HCT116 (cell line): ENCODE results near the gene CD3D. TPM values are rescaled to one million over a fixed set of nuclear protein-coding genes. Genes with fewer than 3 reads are reported as not detected.

ENCODE experiments used
- ATAC-seq: fragments of 200-7000 bp; cut with Tn5 transposase; 2 replicates; pipeline ENCODE4 v1.9.1; 2020; ENCODE audit warnings: mild to moderate bottlenecking, moderate library complexity
- BruUV-seq: library from RNA; stranded (reverse); fragments of 400-500 nt; replicated peaks from 2 replicates; lab custom pipeline; 2021; lab: Mats Ljungman, UMichigan
- CTCF ChIA-PET: fragments of 300-600 bp; sonication (Branson Sonifier 250); formaldehyde crosslinking; loops from one replicate; lab custom pipeline; 2021; ENCODE audit warnings: antibody characterized with exemption; lab: Charles Lee
- POLR2A ChIA-PET: fragments of 300-600, 350-600 bp; sonication (Branson Sonifier 250); formaldehyde crosslinking; loops from one replicate; lab custom pipeline; 2021; ENCODE audit warnings: antibody characterized with exemption; lab: Charles Lee
- RAD21 ChIA-PET, 2 experiments: fragments of 300-600 bp; sonication (Branson Sonifier 250); formaldehyde crosslinking; loops; one replicate each; lab custom pipeline; 2023; ENCODE audit warnings: low total read pairs in 2 of 2; ENCODE audit not compliant: uncharacterized antibody in 2 of 2, unreplicated experiment in 2 of 2, low non-redundant PET in 1 of 2; lab: Charles Lee
- DNase-seq: peaks from one replicate; pipeline ENCODE4 v3.0.0-alpha.2; 2010; ENCODE audit warnings: low read depth, low spot score
- H2AFZ ChIP-seq: fragments of 200-600 bp; shearing (Covaris generic), sonication (generic); 2 replicates; pipeline ENCODE4 v1.6.1; 2017; ENCODE audit warnings: low read depth, mixed run types, mixed read lengths, antibody characterized with exemption, low read length; ENCODE audit not compliant: poor library complexity, severe bottlenecking
- H3K27ac ChIP-seq: 2 replicates; pipeline ENCODE4 v1.5.1; 2012; ENCODE audit warnings: low read depth, low read length
- H3K27me3 ChIP-seq: fragments of 200-600 bp; sonication (generic); 2 replicates; pipeline ENCODE4 v1.6.1; 2016; ENCODE audit warnings: mixed run types, low read length, mixed read lengths; ENCODE audit not compliant: insufficient read depth
- H3K36me3 ChIP-seq, 2 experiments: fragments of 200-500 bp in 1 of 2; fragments of 200-600 bp in 1 of 2; sonication (Bioruptor generic) in 1 of 2; sonication (generic) in 1 of 2; 2 replicates each; pipeline versions ENCODE4 v1.5.1 to v1.6.1; 2014 to 2016; ENCODE audit warnings: low read length in 2 of 2, inconsistent platforms in 1 of 2, mixed read lengths in 1 of 2, mixed run types in 1 of 2; ENCODE audit not compliant: insufficient read depth in 2 of 2, control insufficient read depth in 1 of 2
- H3K4me1 ChIP-seq, 2 experiments: fragments of 200-600 bp in 1 of 2; sonication (generic) in 1 of 2; 2 replicates each; pipeline versions ENCODE4 v1.5.1 to v1.6.1; 2012 to 2017; ENCODE audit warnings: low read length in 2 of 2, inconsistent platforms in 1 of 2, mild to moderate bottlenecking in 1 of 2, mixed read lengths in 1 of 2, mixed run types in 1 of 2, moderate library complexity in 1 of 2; ENCODE audit not compliant: insufficient read depth in 2 of 2, control insufficient read depth in 1 of 2
- H3K4me2 ChIP-seq: fragments of 200-600 bp; sonication (generic); 2 replicates; pipeline ENCODE4 v1.6.1; 2017; ENCODE audit warnings: mixed run types, low read length, mixed read lengths
- H3K4me3 ChIP-seq, 2 experiments: fragments of 200-600 bp in 1 of 2; sonication (generic) in 1 of 2; replicated peaks in 1 of 2; 2 replicates each; pipeline ENCODE4 v1.5.1; 2011 to 2016; ENCODE audit warnings: low read length in 2 of 2, control low read depth in 1 of 2, low read depth in 1 of 2, mild to moderate bottlenecking in 1 of 2, mixed read lengths in 1 of 2, mixed run types in 1 of 2
- H3K79me2 ChIP-seq: fragments of 200-600 bp; sonication (generic); 2 replicates; pipeline ENCODE4 v1.6.1; 2017; ENCODE audit warnings: mild to moderate bottlenecking, mixed run types, low read length, moderate library complexity, mixed read lengths; ENCODE audit not compliant: insufficient read depth
- H3K9ac ChIP-seq: fragments of 200-600 bp; sonication (generic); 2 replicates; pipeline ENCODE4 v1.6.1; 2016; ENCODE audit warnings: low read length, mixed read lengths
- H3K9me2 ChIP-seq: fragments of 200-600 bp; sonication (generic), shearing (Covaris generic); 2 replicates; pipeline ENCODE4 v1.6.1; 2017; ENCODE audit warnings: mixed run types, mild to moderate bottlenecking, moderate library complexity; ENCODE audit not compliant: insufficient read depth
- H3K9me3 ChIP-seq, 2 experiments: fragments of 200-500 bp in 1 of 2; fragments of 200-600 bp in 1 of 2; sonication (Bioruptor generic) in 1 of 2; sonication (generic) in 1 of 2; 2 replicates each; pipeline ENCODE4 v1.6.1; 2014 to 2017; ENCODE audit warnings: low read length in 2 of 2, mixed read lengths in 2 of 2, inconsistent platforms in 1 of 2, low read depth in 1 of 2, mild to moderate bottlenecking in 1 of 2, mixed run types in 1 of 2, moderate library complexity in 1 of 2; ENCODE audit not compliant: control insufficient read depth in 1 of 2, insufficient read depth in 1 of 2
- H4K20me1 ChIP-seq: fragments of 200-600 bp; sonication (generic), shearing (Covaris generic); 2 replicates; pipeline ENCODE4 v1.6.1; 2017; ENCODE audit warnings: mixed run types, mild to moderate bottlenecking, moderate library complexity; ENCODE audit not compliant: insufficient read depth
- EGR1 ChIP-seq: IDR thresholded peaks from 2 replicates; pipeline ENCODE4 v1.6.1; 2012; ENCODE audit warnings: low read depth
- JUND ChIP-seq: IDR thresholded peaks from 2 replicates; pipeline ENCODE4 v1.6.1; 2012
- SP1 ChIP-seq: IDR thresholded peaks from 2 replicates; pipeline ENCODE4 v1.6.1; 2012; ENCODE audit warnings: low read depth
- intact Hi-C: fragments of 100-400 bp; cut with micrococcal nuclease; formaldehyde crosslinking; loops from 2 replicates; pipeline ENCODE4 v1.10.0; 2022
- total RNA-seq: library from RNA; stranded (reverse); gene quantifications from one replicate; pipeline ENCODE4 v1.2.1, GENCODE V29; 2021; ENCODE audit not compliant: unreplicated experiment

The CD3D gene
- total RNA-seq, 1 experiment from 2014 or later = 1.0 TPM

GRCh38 chr11:118322721-118323120 lies 19.8 kb downstream of the CD3D start:
- no peaks in the 10 kb centered on the region for H4K20me1 ChIP-seq
- BruUV-seq = no TSS peak
- RAD21 ChIA-PET = no interaction called here
- DNase-seq = no peak
- no peaks in the 10 kb centered on the region for H3K79me2 ChIP-seq
- CTCF ChIA-PET = interaction anchor here (1.9 kb wide), 1 partner anchor 27 kb away, joined by 4 read pairs; no protein-coding TSS in a partner anchor
- H3K4me2 ChIP-seq = no peak overlapping the region
- POLR2A ChIA-PET = no interaction called here
- no peaks in the 10 kb centered on the region for H3K9me3 ChIP-seq
- intact Hi-C loops = no loop called here
- no peak for TF ChIP-seq SP1
- TF ChIP-seq, all 23 proteins: peak for 0
- H2AFZ ChIP-seq = no peak overlapping the region
- H3K4me1 ChIP-seq = peaks cover 0 to 6% of the 10 kb centered on the region in 2 experiments; a peak in 2 of 4 replicates
- no peak for ATAC-seq
- 0 out of 2 replicates have a peak, but pooled peaks cover 2% of the 10 kb centered on the region for H3K9me2 ChIP-seq
- H3K9ac ChIP-seq = no peak overlapping the region
- H3K27ac ChIP-seq = no peak overlapping the region
- no peak overlapping the region for H3K4me3 ChIP-seq
- H3K36me3 ChIP-seq = no peaks in the 10 kb centered on the region
- H3K27me3 ChIP-seq = no peaks in the 10 kb centered on the region

GRCh38 chr11:118321386-118322082 lies 21.0 kb downstream of the CD3D start:
- intact Hi-C loops = no loop called here
- no peak overlapping the region for H3K4me2 ChIP-seq
- H3K9me2 ChIP-seq = 0 out of 2 replicates have a peak, but pooled peaks cover 2% of the 10 kb centered on the region
- ChIA-PET CTCF (interaction anchor here (1.9 kb wide), 1 partner anchor 26 kb away, joined by 4 read pairs; no protein-coding TSS in a partner anchor), POLR2A (no interaction called here), RAD21 (no interaction called here)
- no peaks in the 10 kb centered on the region for H3K79me2 ChIP-seq
- no peak overlapping the region for H3K4me3 ChIP-seq
- no peak overlapping the region for H3K9ac ChIP-seq
- H3K27ac ChIP-seq = no peak overlapping the region
- H4K20me1 ChIP-seq = no peaks in the 10 kb centered on the region
- H2AFZ ChIP-seq = no peak overlapping the region
- H3K27me3 ChIP-seq = no peaks in the 10 kb centered on the region
- no peak for ATAC-seq
- H3K36me3 ChIP-seq = no peaks in the 10 kb centered on the region
- peaks cover 0 to 6% of the 10 kb centered on the region in 2 experiments; a peak in 2 of 4 replicates for H3K4me1 ChIP-seq
- TF ChIP-seq EGR1 = no peak
- no peak for TF ChIP-seq JUND
- TF ChIP-seq, all 23 proteins: peak for 0
- H3K9me3 ChIP-seq = no peaks in the 10 kb centered on the region
- no peak for DNase-seq
- BruUV-seq = no TSS peak
